Mesenchymal stem cell (in vitro differentiated cells and primary cell): ENCODE measurements around the gene ATG5.
A peak's percentile ranks its signal among the peaks of the same experiment; 100 is the strongest.

Experiments used
- DNase-seq: peaks from one replicate; pipeline ENCODE4 v3.0.0-alpha.2; 2013
- H2AFZ ChIP-seq: one replicate; pipeline ENCODE4 v1.6.1; 2013; ENCODE audit warnings: low read depth, mild to moderate bottlenecking, control low read depth, inconsistent platforms, low read length, moderate library complexity
- H2AK5ac ChIP-seq: 2 replicates; pipeline ENCODE4 v1.6.1; 2013; ENCODE audit warnings: low read length, moderate library complexity, mild to moderate bottlenecking, inconsistent platforms; ENCODE audit not compliant: severe bottlenecking
- H2BK120ac ChIP-seq: one replicate; pipeline ENCODE4 v1.6.1; 2013; ENCODE audit warnings: low read depth, mild to moderate bottlenecking, inconsistent platforms, low read length, moderate library complexity
- H2BK12ac ChIP-seq, 2 experiments: one replicate each; pipeline ENCODE4 v1.6.1; 2013; ENCODE audit warnings: inconsistent platforms in 2 of 2, low read length in 2 of 2, mild to moderate bottlenecking in 2 of 2, moderate library complexity in 2 of 2, control low read depth in 1 of 2
- H2BK15ac ChIP-seq: one replicate; pipeline ENCODE4 v1.6.1; 2013; ENCODE audit warnings: mild to moderate bottlenecking, low read depth, inconsistent platforms; ENCODE audit not compliant: poor library complexity, severe bottlenecking
- H2BK5ac ChIP-seq: 2 replicates; pipeline ENCODE4 v1.6.1; 2013; ENCODE audit warnings: low read depth, mild to moderate bottlenecking, low read length, control low read depth, inconsistent platforms; ENCODE audit not compliant: poor library complexity, severe bottlenecking
- H3K14ac ChIP-seq, 2 experiments: one replicate each; pipeline ENCODE4 v1.6.1; 2013; ENCODE audit warnings: inconsistent platforms in 2 of 2, low read length in 2 of 2, control low read depth in 1 of 2, mild to moderate bottlenecking in 1 of 2, moderate library complexity in 1 of 2
- H3K18ac ChIP-seq, 2 experiments: one replicate each; pipeline ENCODE4 v1.6.1; 2013; ENCODE audit warnings: inconsistent platforms in 2 of 2, low read length in 2 of 2, control low read depth in 1 of 2, low read depth in 1 of 2, mild to moderate bottlenecking in 1 of 2
- H3K23ac ChIP-seq, 2 experiments: one replicate each; pipeline ENCODE4 v1.6.1; 2013; ENCODE audit warnings: inconsistent platforms in 2 of 2, low read length in 2 of 2, mild to moderate bottlenecking in 2 of 2, moderate library complexity in 2 of 2, control low read depth in 1 of 2
- H3K27ac ChIP-seq: 2 replicates; pipeline ENCODE4 v1.5.1; 2013; ENCODE audit warnings: mild to moderate bottlenecking, moderate library complexity, low read length, control low read depth, inconsistent platforms; ENCODE audit not compliant: poor library complexity, severe bottlenecking
- H3K27me3 ChIP-seq, 2 experiments: 2 replicates each; pipeline versions ENCODE4 v1.6.1 to v1.7.0; 2013; ENCODE audit warnings: low read length in 2 of 2, mild to moderate bottlenecking in 2 of 2, moderate library complexity in 2 of 2, control low read depth in 1 of 2, inconsistent platforms in 1 of 2; ENCODE audit not compliant: control insufficient read depth in 1 of 2, insufficient read depth in 1 of 2
- H3K36me3 ChIP-seq, 2 experiments: 2 replicates each; pipeline versions ENCODE4 v1.6.1 to v1.7.0; 2013; ENCODE audit warnings: low read length in 2 of 2, control low read depth in 1 of 2, inconsistent platforms in 1 of 2, low read depth in 1 of 2, mild to moderate bottlenecking in 1 of 2; ENCODE audit not compliant: insufficient read depth in 2 of 2, control insufficient read depth in 1 of 2
- H3K4ac ChIP-seq, 2 experiments: one replicate each; pipeline ENCODE4 v1.6.1; 2013; ENCODE audit warnings: inconsistent platforms in 2 of 2, low read length in 2 of 2, mild to moderate bottlenecking in 2 of 2, moderate library complexity in 2 of 2, control low read depth in 1 of 2, low read depth in 1 of 2
- H3K4me1 ChIP-seq: 2 replicates; pipeline ENCODE4 v1.6.1; 2013; ENCODE audit warnings: low read depth, low read length, control low read depth; ENCODE audit not compliant: control insufficient read depth, insufficient read depth
- H3K4me2 ChIP-seq: 2 replicates; pipeline ENCODE4 v1.6.1; 2013; ENCODE audit warnings: low read length, mild to moderate bottlenecking, inconsistent platforms; ENCODE audit not compliant: poor library complexity, severe bottlenecking
- H3K4me3 ChIP-seq, 2 experiments: 2 replicates each; pipeline versions ENCODE4 v1.5.1 to v1.7.0; 2013; ENCODE audit warnings: low read length in 2 of 2, mild to moderate bottlenecking in 2 of 2, control low read depth in 1 of 2, low read depth in 1 of 2; ENCODE audit not compliant: insufficient read depth in 1 of 2
- H3K79me1 ChIP-seq: replicated peaks from 2 replicates; pipeline ENCODE4 v1.6.1; 2013; ENCODE audit warnings: mild to moderate bottlenecking, control low read depth, low read length, inconsistent platforms; ENCODE audit not compliant: poor library complexity, severe bottlenecking
- H3K9ac ChIP-seq: 2 replicates; pipeline ENCODE4 v1.7.0; 2013; ENCODE audit warnings: mild to moderate bottlenecking, low read length, moderate library complexity
- H3K9me3 ChIP-seq: 2 replicates; pipeline ENCODE4 v1.7.0; 2013; ENCODE audit warnings: mild to moderate bottlenecking, low read length; ENCODE audit not compliant: control insufficient read depth
- H4K8ac ChIP-seq: one replicate; pipeline ENCODE4 v1.6.1; 2013; ENCODE audit warnings: inconsistent platforms, mild to moderate bottlenecking, low read length, moderate library complexity
- H4K91ac ChIP-seq: one replicate; pipeline ENCODE4 v1.6.1; 2013; ENCODE audit warnings: mild to moderate bottlenecking, low read length, inconsistent platforms
- WGBS: methylation state at CpG from one replicate; pipeline ENCODE4 v1.1.7; 2013; ENCODE audit warnings: mixed read lengths; 5-methylcytosine and 5-hydroxymethylcytosine counted together

ATG5 gene

GRCh38 chr6:106339334-106340029 is 13.9 kb upstream of the ATG5 start:
- Histone ChIP-seq H3K79me1 (no peaks in the 10 kb centered on the region), H3K14ac (no peak overlapping the region), H3K23ac (peak overlapping the region in 1 of 2 experiments; percentile 24), H3K18ac (no peak overlapping the region), H2BK15ac (no peak overlapping the region), H3K4ac (no peak overlapping the region), H2BK5ac (no peak overlapping the region), H2AFZ (peak overlapping the region; percentile 91), H3K4me1 (peaks cover 2% of the 10 kb centered on the region), H4K8ac (no peak overlapping the region), H2BK12ac (no peak overlapping the region), H3K4me3 (no peak overlapping the region), H4K91ac (no peak overlapping the region), H3K27me3 (no peaks in the 10 kb centered on the region), H3K36me3 (no peaks in the 10 kb centered on the region), H2AK5ac (no peak overlapping the region), H3K4me2 (peak overlapping the region; percentile 36), H2BK120ac (no peak overlapping the region), H3K27ac (peak overlapping the region; percentile 39), H3K9me3 (no peaks in the 10 kb centered on the region), H3K9ac (peak overlapping the region; percentile 3)
- peak; percentile 74 for DNase-seq
- 17% methylated on average over 7 of the region's 9 CpGs for WGBS

- Histone ChIP-seq H3K36me3 (no peaks in the 10 kb centered on the region), H3K27ac (no peak overlapping the region), H4K91ac (no peak overlapping the region), H4K8ac (no peak overlapping the region), H3K4ac (no peak overlapping the region), H3K4me2 (no peak overlapping the region), H3K27me3 (peaks cover 11 to 13% of the 10 kb centered on the region in 2 experiments), H3K79me1 (no peaks in the 10 kb centered on the region), H2BK15ac (no peak overlapping the region), H3K4me3 (no peak overlapping the region), H2BK5ac (no peak overlapping the region), H3K14ac (no peak overlapping the region), H3K23ac (no peak overlapping the region), H2BK120ac (no peak overlapping the region), H2AFZ (no peak overlapping the region), H2AK5ac (no peak overlapping the region), H3K4me1 (peaks cover 2% of the 10 kb centered on the region), H3K18ac (no peak overlapping the region), H3K9me3 (no peaks in the 10 kb centered on the region), H3K9ac (no peak overlapping the region), H2BK12ac (no peak overlapping the region)
- peak; percentile 58 for DNase-seq
- WGBS = 35% methylated on average over 5 of the region's 5 CpGs
These were observed 9.3 kb upstream of the ATG5 start for GRCh38 chr6:106334646-106335448.

- H4K91ac ChIP-seq = no peak overlapping the region
- H3K23ac ChIP-seq = no peak overlapping the region
- H3K9ac ChIP-seq = peak overlapping the region; percentile 94
- H3K27me3 ChIP-seq = peaks cover 7 to 9% of the 10 kb centered on the region in 2 experiments
- peak overlapping the region; percentile 81 to 94 for H3K4me3 ChIP-seq
- H3K9me3 ChIP-seq = no peaks in the 10 kb centered on the region
- H3K79me1 ChIP-seq = peaks cover 2% of the 10 kb centered on the region
- peak overlapping the region; percentile 96 for H2AFZ ChIP-seq
- H3K4ac ChIP-seq = peak overlapping the region in 1 of 2 experiments; percentile 81
- peak overlapping the region; percentile 85 for H3K27ac ChIP-seq
- H3K14ac ChIP-seq = no peak overlapping the region
- H2AK5ac ChIP-seq = no peak overlapping the region
- WGBS = 6% methylated on average over 9 of the region's 9 CpGs
- peak overlapping the region; percentile 56 for H2BK120ac ChIP-seq
- peak overlapping the region; percentile 75 for H3K4me2 ChIP-seq
- peak overlapping the region; percentile 89 for H4K8ac ChIP-seq
- peak overlapping the region in 1 of 2 experiments; percentile 97 for H3K18ac ChIP-seq
- peak; percentile 43 for DNase-seq
- peaks cover 0 to 5% of the 10 kb centered on the region in 2 experiments for H3K36me3 ChIP-seq
- H2BK5ac ChIP-seq = no peak overlapping the region
- no peak overlapping the region for H2BK12ac ChIP-seq
- H3K4me1 ChIP-seq = peaks cover 3% of the 10 kb centered on the region
- peak overlapping the region; percentile 38 for H2BK15ac ChIP-seq
These were observed 729 bp downstream of the ATG5 start for GRCh38 chr6:106324726-106325335.

GRCh38 chr6:106321940-106322339 is 3.6 kb downstream of the ATG5 start:
- H2BK5ac ChIP-seq = no peak overlapping the region
- peaks cover 3% of the 10 kb centered on the region for H3K4me1 ChIP-seq
- 93% methylated on average over 4 of the region's 4 CpGs for WGBS
- H2BK120ac ChIP-seq = no peak overlapping the region
- peaks cover 0 to 5% of the 10 kb centered on the region in 2 experiments for H3K36me3 ChIP-seq
- H3K27ac ChIP-seq = no peak overlapping the region
- H3K79me1 ChIP-seq = peaks cover 4% of the 10 kb centered on the region
- H3K14ac ChIP-seq = no peak overlapping the region
- H3K4me2 ChIP-seq = no peak overlapping the region
- H3K27me3 ChIP-seq = no peaks in the 10 kb centered on the region
- no peak overlapping the region for H2AK5ac ChIP-seq
- H3K4ac ChIP-seq = no peak overlapping the region
- no peaks in the 10 kb centered on the region for H3K9me3 ChIP-seq
- no peak overlapping the region for H4K91ac ChIP-seq
- no peak overlapping the region for H2AFZ ChIP-seq
- H3K4me3 ChIP-seq = no peak overlapping the region
- H2BK12ac ChIP-seq = no peak overlapping the region
- no peak overlapping the region for H3K18ac ChIP-seq
- no peak overlapping the region for H3K9ac ChIP-seq
- no peak overlapping the region for H4K8ac ChIP-seq
- no peak for DNase-seq
- H3K23ac ChIP-seq = no peak overlapping the region
- H2BK15ac ChIP-seq = no peak overlapping the region
